Loucy (cell line): ENCODE measurements around the gene XG.

Source experiments
- EZH2phosphoT487 ChIP-seq: fragments of 200-600 bp; IDR thresholded peaks from 2 replicates; pipeline ENCODE4 v1.6.1; 2018; ENCODE audit warnings: antibody characterized with exemption, mild to moderate bottlenecking, moderate library complexity, borderline replicate concordance
- TF ChIP-seq, protein P1 (sequence below): fragments of 200-600 bp; sonication (generic); conservative IDR thresholded peaks from 2 replicates; pipeline ENCODE4 v1.5.1; 2014; ENCODE audit warnings: mild to moderate bottlenecking, antibody characterized with exemption, low read length

- TF ChIP-seq, protein P1, sequence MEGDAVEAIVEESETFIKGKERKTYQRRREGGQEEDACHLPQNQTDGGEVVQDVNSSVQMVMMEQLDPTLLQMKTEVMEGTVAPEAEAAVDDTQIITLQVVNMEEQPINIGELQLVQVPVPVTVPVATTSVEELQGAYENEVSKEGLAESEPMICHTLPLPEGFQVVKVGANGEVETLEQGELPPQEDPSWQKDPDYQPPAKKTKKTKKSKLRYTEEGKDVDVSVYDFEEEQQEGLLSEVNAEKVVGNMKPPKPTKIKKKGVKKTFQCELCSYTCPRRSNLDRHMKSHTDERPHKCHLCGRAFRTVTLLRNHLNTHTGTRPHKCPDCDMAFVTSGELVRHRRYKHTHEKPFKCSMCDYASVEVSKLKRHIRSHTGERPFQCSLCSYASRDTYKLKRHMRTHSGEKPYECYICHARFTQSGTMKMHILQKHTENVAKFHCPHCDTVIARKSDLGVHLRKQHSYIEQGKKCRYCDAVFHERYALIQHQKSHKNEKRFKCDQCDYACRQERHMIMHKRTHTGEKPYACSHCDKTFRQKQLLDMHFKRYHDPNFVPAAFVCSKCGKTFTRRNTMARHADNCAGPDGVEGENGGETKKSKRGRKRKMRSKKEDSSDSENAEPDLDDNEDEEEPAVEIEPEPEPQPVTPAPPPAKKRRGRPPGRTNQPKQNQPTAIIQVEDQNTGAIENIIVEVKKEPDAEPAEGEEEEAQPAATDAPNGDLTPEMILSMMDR, result no peak
- no peak for TF ChIP-seq EZH2phosphoT487
Observed at GRCh38 chrX:2862404-2862803, 110.6 kb downstream of the XG start.
